Calu3 (cell line): ENCODE measurements around the gene WDR46. TPM values are rescaled to one million over a fixed set of nuclear protein-coding genes. Genes with fewer than 3 reads are reported as not detected.

Experiments
- BruUV-seq: library from RNA; stranded (reverse); fragments of 400-500 nt; replicated peaks from 2 replicates; lab custom pipeline; 2021; lab: Mats Ljungman, UMichigan
- CTCF ChIA-PET: fragments of 300-600 bp; sonication (Branson Sonifier 250); formaldehyde crosslinking; loops from one replicate; lab custom pipeline; 2022; ENCODE audit warnings: antibody characterized with exemption; lab: Charles Lee
- DNase-seq: peaks from one replicate; pipeline ENCODE4 v3.0.0; 2022
- H3K27ac Mint-ChIP-seq: one replicate; pipeline ENCODE4 v1.8.0; 2022; ENCODE audit warnings: mixed read lengths; ENCODE audit not compliant: unreplicated experiment
- H3K27me3 Mint-ChIP-seq: one replicate; pipeline ENCODE4 v1.8.0; 2022; ENCODE audit warnings: mixed read lengths; ENCODE audit not compliant: unreplicated experiment
- H3K36me3 Mint-ChIP-seq: one replicate; pipeline ENCODE4 v1.8.0; 2022; ENCODE audit warnings: mild to moderate bottlenecking, moderate library complexity, mixed read lengths; ENCODE audit not compliant: insufficient read depth, unreplicated experiment
- H3K4me1 Mint-ChIP-seq: one replicate; pipeline ENCODE4 v1.8.0; 2022; ENCODE audit warnings: mild to moderate bottlenecking, low read depth, mixed read lengths; ENCODE audit not compliant: unreplicated experiment
- H3K4me3 Mint-ChIP-seq: one replicate; pipeline ENCODE4 v1.8.0; 2022; ENCODE audit warnings: mild to moderate bottlenecking, low read depth, moderate library complexity, mixed read lengths; ENCODE audit not compliant: unreplicated experiment
- H3K9me3 Mint-ChIP-seq: one replicate; pipeline ENCODE4 v1.8.0; 2022; ENCODE audit warnings: low read depth, mixed read lengths; ENCODE audit not compliant: unreplicated experiment
- intact Hi-C: fragments of 100-400 bp; cut with micrococcal nuclease; formaldehyde crosslinking; loops from one replicate; pipeline ENCODE4 v1.10.0; 2022; ENCODE audit not compliant: unreplicated experiment
- total RNA-seq: library from RNA; stranded (reverse); gene quantifications from 2 replicates; pipeline ENCODE4 v1.2.3, GENCODE V29; 2022
- TF ChIP-seq, protein P1 (sequence below): fragments of 200-600 bp; IDR thresholded peaks from one replicate; pipeline ENCODE4 v1.8.0; 2022; ENCODE audit warnings: antibody characterized with exemption; ENCODE audit not compliant: unreplicated experiment

The WDR46 gene
- total RNA-seq, 1 experiment from 2014 or later = 125 TPM

DNA sequence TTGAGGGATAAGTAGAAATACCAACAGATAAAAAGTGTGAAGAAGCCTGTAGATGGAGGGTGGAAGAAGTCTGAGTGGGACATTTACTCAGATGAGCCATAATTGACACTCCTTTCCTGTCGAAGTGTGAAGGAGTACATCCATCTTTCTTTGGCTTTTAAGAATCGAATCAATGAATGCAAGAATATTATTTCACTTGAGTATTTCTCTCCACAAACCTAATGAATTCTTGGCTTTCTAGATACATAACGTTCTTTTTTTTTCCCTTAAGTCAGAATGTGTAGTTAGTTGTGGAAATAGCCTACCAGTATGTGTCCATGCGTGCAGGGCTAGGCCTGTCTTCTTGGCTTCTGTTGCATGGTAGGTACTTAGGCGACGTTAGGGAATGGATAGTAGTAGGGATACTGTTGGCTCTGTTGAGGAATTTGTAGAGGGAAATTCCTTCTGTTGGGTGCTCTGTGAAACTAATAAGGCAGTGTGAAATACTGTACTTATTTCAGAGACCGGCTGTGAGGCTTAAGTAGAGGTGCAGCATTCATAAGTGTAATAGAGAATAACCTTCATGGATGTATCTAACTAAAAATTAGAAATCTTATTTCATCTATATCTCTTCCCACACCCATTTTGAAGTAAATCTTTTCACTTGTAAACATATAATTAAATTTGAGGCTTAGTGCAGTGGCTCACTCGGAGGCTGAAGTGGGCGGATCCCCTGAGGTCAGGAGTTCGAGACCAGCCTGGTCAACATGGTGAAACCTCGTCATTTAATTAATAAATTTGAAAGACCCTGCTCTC, 15.7 kb downstream of the WDR46 start:
- H3K4me1 Mint-ChIP-seq = peaks cover 69% of the 10 kb centered on the region
- peak overlapping the region; percentile 94 for H3K4me3 Mint-ChIP-seq
- H3K36me3 Mint-ChIP-seq = peaks cover 82% of the 10 kb centered on the region
- no peak for DNase-seq
- H3K9me3 Mint-ChIP-seq = no peaks in the 10 kb centered on the region
- no TSS peak for BruUV-seq
- H3K27ac Mint-ChIP-seq = peak overlapping the region; percentile 100
- TF ChIP-seq, protein P1, sequence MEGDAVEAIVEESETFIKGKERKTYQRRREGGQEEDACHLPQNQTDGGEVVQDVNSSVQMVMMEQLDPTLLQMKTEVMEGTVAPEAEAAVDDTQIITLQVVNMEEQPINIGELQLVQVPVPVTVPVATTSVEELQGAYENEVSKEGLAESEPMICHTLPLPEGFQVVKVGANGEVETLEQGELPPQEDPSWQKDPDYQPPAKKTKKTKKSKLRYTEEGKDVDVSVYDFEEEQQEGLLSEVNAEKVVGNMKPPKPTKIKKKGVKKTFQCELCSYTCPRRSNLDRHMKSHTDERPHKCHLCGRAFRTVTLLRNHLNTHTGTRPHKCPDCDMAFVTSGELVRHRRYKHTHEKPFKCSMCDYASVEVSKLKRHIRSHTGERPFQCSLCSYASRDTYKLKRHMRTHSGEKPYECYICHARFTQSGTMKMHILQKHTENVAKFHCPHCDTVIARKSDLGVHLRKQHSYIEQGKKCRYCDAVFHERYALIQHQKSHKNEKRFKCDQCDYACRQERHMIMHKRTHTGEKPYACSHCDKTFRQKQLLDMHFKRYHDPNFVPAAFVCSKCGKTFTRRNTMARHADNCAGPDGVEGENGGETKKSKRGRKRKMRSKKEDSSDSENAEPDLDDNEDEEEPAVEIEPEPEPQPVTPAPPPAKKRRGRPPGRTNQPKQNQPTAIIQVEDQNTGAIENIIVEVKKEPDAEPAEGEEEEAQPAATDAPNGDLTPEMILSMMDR = no peak
- peaks cover 13% of the 10 kb centered on the region for H3K27me3 Mint-ChIP-seq
- CTCF ChIA-PET = no interaction called here
- intact Hi-C loops = no loop called here

DNA sequence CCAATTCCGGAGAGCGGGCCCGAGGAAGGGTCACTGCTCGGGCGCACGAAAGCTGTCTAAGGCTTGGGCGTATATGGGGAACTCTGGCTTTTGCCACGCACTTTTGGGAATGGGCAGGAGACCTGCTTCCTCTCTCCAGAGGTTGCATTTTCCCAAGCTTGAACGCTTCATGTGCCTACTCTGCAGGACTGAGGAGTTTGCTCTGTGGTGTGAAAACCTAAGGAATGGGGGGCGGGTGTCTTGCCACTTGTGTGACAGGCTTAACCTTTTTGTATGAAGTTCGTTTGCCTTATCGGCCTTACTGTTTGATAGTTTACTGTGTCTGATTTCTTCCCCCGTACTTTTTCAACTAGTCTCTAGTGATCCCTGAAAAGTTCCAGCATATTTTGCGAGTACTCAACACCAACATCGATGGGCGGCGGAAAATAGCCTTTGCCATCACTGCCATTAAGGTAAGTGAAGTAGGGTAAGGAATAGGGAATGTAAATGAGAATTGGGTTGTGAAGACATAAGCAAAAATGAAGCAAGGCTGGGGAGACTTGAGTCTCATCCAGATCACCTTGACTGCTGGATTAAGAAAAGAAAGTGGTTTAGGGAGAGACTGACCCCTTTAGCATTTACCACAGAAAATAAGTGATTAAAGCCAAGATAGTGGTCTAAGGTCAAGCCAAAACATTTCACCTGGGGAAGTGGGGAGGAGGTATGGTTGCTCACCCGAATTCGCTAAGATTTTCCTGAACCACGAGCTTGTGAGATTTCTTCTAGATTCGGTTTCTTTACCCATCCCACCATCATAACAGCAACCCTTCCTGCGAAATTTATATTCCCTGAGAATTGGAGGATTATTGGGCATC, 16.5 kb downstream of the WDR46 start:
- H3K4me3 Mint-ChIP-seq = peak overlapping the region; percentile 94
- BruUV-seq = TSS peak; percentile 69
- H3K36me3 Mint-ChIP-seq = peaks cover 79% of the 10 kb centered on the region
- TF ChIP-seq, protein P1 = no peak
- DNase-seq = no peak
- CTCF ChIA-PET = interaction anchor here (0.6 to 1.2 kb wide), 6 partner anchors 17 to 138 kb away, joined by 3 read pairs; partner anchors contain the start of genes PFDN6, PHF1, RGL2 and WDR46
- peaks cover 13% of the 10 kb centered on the region for H3K27me3 Mint-ChIP-seq
- intact Hi-C loops = no loop called here
- H3K9me3 Mint-ChIP-seq = no peaks in the 10 kb centered on the region
- H3K4me1 Mint-ChIP-seq = peaks cover 69% of the 10 kb centered on the region
- peak overlapping the region; percentile 100 for H3K27ac Mint-ChIP-seq

DNA sequence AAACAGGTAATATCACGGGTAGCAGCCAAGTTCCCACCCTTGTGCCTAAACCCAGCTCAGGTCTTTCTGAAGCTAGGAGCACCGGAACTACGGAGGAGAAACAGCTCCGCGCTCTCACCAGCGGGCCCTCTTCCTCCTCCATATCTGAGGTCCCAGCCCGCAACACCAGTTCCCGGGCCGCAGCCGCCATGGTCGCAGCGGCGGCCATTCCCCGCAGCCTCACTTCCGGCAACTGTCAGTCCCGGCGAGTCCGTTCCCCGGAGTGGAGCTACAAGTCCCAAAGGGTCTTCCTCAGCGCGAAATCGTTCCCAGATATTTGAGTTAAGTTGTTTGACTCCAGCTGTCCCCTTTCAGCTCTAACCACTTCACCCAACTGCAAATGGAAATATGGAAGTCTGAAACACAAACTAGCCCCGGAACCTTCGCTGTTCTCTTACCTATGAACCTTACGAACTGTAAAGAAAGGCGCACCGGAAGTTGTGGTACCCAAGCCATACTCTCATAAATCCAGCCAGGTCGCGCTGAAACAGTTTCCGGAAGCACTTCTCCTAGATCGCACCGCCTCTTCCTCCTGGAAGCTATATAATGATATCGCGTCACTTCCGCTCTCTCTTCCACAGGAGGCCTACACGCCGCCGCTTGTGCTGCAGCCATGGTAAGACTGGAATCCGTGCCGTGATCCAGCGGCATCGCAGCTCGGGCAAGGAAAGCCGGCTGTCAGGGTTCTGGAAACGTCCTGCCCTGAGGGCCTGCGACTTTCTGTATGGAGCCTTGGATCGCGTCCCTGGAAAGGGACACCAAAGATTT, 17.4 kb downstream of the WDR46 start, which contains the start of the genes RPS18 and VPS52:
TSS of gene RPS18 (plus strand) at position 608 of the 807 bp plus-strand sequence. CDS start at position 653, 45 bp downstream.
TSS of gene VPS52 (minus strand) at position 409 of the 807 bp plus-strand sequence. CDS start at position 208, 201 bp downstream.
- intact Hi-C loops = no loop called here
- Mint-ChIP-seq H3K4me1 (peaks cover 65% of the 10 kb centered on the region), H3K36me3 (peaks cover 75% of the 10 kb centered on the region), H3K4me3 (peak within 1 kb of the TSS; percentile 94), H3K9me3 (no peaks in the 10 kb centered on the region), H3K27ac (peak within 1 kb of the TSS; percentile 100), H3K27me3 (peaks cover 13% of the 10 kb centered on the region)
- peak; percentile 96 for DNase-seq
- CTCF ChIA-PET = interaction anchor here (0.5 to 1.2 kb wide), 8 partner anchors 18 to 139 kb away, joined by 3 to 5 read pairs (median 3); partner anchors contain the start of genes PFDN6, PHF1, RGL2 and WDR46
- TF ChIP-seq, protein P1 = no peak
- BruUV-seq = TSS peak; percentile 76

DNA sequence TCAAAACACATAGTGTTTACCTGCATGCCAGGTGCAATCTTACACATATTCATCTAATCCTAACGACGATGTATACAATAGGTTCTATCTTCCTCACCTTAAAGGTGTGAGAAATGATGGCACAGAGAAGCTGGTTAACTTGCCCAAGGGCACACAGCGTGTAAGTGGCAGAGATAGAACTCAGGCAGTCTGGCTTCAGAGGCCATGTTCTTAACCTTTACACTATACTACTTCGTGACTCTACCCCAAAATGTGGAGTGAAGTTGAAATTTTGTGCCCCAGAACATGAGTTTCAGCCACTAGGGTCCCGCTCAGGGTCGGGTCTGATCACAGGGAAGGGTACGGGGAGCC, 17.9 kb downstream of the WDR46 start:
- peak overlapping the region; percentile 94 for H3K4me3 Mint-ChIP-seq
- no peaks in the 10 kb centered on the region for H3K9me3 Mint-ChIP-seq
- no peak for DNase-seq
- H3K4me1 Mint-ChIP-seq = peaks cover 59% of the 10 kb centered on the region
- peaks cover 13% of the 10 kb centered on the region for H3K27me3 Mint-ChIP-seq
- BruUV-seq = no TSS peak
- TF ChIP-seq, protein P1 = no peak
- peak overlapping the region; percentile 100 for H3K27ac Mint-ChIP-seq
- intact Hi-C loops = no loop called here
- CTCF ChIA-PET = interaction anchor here (0.5 to 1.1 kb wide), 3 partner anchors 23 to 72 kb away, joined by 3 to 5 read pairs (median 3); no protein-coding TSS in a partner anchor
- peaks cover 75% of the 10 kb centered on the region for H3K36me3 Mint-ChIP-seq
